Tibial nerve (tissue), 4 donors: Measurements from ENCODE around the gene CEP85L. TPM values are rescaled to one million over a fixed set of nuclear protein-coding genes. Genes with fewer than 3 reads are reported as not detected.

ENCODE experiments used
- DNase-seq, 2 donors: peaks; one replicate each; pipeline ENCODE4 v3.0.0-alpha.2; 2019; ENCODE audit warnings: low spot score in 2 of 2
- H3K27ac ChIP-seq, 4 donors: fragments of 200-600 bp; sonication (generic) in 3 of 4; one replicate each; pipeline ENCODE4 v1.5.1; 2017 to 2019; ENCODE audit warnings: mild to moderate bottlenecking in 1 of 4
- H3K27me3 ChIP-seq, 2 donors: fragments of 200-600 bp; sonication (generic) in 1 of 2; one replicate each; pipeline versions ENCODE4 v1.5.1 to v1.6.0; 2017 to 2019
- H3K36me3 ChIP-seq, 3 donors: fragments of 200-600 bp; sonication (generic); one replicate each; pipeline ENCODE4 v1.5.1; 2018 to 2019
- H3K4me1 ChIP-seq, 4 donors: fragments of 200-600 bp; sonication (generic) in 3 of 4; one replicate each; pipeline ENCODE4 v1.5.1; 2017 to 2019
- H3K4me3 ChIP-seq, 4 donors: fragments of 200-600 bp; sonication (generic) in 3 of 4; one replicate each; pipeline ENCODE4 v1.5.1; 2017 to 2019; ENCODE audit warnings: mild to moderate bottlenecking in 1 of 4, moderate library complexity in 1 of 4
- H3K9me3 ChIP-seq, 4 donors: fragments of 200-600 bp; sonication (generic) in 3 of 4; one replicate each; pipeline ENCODE4 v1.5.1; 2017 to 2019
- EP300 ChIP-seq, 2 donors: sonication (generic); formaldehyde crosslinking; IDR thresholded peaks; one replicate each; pipeline ENCODE4 v1.6.1; 2017; ENCODE audit warnings: antibody characterized with exemption in 2 of 2, mild to moderate bottlenecking in 1 of 2
- POLR2A ChIP-seq, 2 donors: fragments of 450-650 bp; IDR thresholded peaks; one replicate each; pipeline ENCODE4 v1.6.1; 2017; ENCODE audit warnings: antibody characterized with exemption in 2 of 2, mild to moderate bottlenecking in 2 of 2, moderate library complexity in 2 of 2
- WGBS, 2 donors: methylation state at CpG; one replicate each; pipeline ENCODE4 v1.1.5; 2018; 5-methylcytosine and 5-hydroxymethylcytosine counted together
- total RNA-seq, 4 donors: library from RNA; depleted of rRNA; stranded (reverse); fragments of >200 nt; gene quantifications; one replicate each; pipeline ENCODE4 v1.1.0, GENCODE V29; 2016
- TF ChIP-seq, protein P1 (sequence below), 5 experiments: fragments of 200-600 bp in 3 of 5; fragments of 450-650 bp in 2 of 5; sonication (generic) in 3 of 5; IDR thresholded peaks; one replicate each; pipeline ENCODE4 v1.5.1; 2016 to 2019; ENCODE audit warnings: antibody characterized with exemption in 5 of 5, mild to moderate bottlenecking in 3 of 5, moderate library complexity in 2 of 5

The CEP85L gene
- total RNA-seq, 4 donors from 2014 or later: 26.7 to 47.4 (median 37.8) TPM

DNA sequence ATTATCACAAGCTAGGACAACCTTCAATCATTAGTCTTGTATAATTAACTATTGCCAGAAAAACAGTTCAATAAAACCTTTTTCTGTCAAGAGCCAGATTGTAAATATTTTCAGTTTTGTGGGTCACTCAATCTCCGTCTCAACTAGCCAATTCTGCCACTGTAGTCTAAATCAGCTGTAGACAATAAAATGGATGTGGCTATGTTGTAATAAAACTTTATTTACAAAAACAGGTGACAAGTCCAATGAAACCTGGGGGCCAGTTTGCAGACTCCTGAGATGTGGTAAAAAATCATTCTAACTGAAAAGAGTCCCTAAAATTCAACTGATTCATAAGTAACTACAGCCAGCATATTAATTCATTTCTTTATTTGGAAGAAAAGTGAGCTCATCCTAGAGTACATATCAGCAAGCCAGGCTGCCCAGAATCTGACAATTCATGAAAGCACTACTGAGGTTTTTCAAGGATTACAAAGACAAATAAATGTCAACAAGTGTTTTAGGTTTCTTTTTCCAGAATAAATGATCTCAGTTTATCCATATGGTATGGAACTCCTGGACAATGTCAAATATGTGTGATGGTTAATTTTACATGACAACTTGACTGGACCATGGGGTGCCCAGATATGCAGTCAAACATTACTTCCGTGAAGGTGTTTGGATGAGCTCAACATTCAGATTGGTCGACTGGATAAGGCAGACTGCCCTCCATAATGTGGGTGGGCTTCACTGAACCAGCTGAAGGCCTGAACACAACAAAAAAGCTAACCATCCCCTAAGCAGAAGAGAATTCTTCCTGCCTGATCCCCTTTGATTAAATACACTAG, 15.3 kb downstream of the CEP85L start:
- Histone ChIP-seq H3K9me3 (peaks cover 0 to 3% (median 0%) of the 10 kb centered on the region in 4 donors), H3K27me3 (no peaks in the 10 kb centered on the region), H3K4me1 (peaks cover 0 to 48% (median 16%) of the 10 kb centered on the region in 4 donors), H3K36me3 (peaks cover 0 to 8% (median 0%) of the 10 kb centered on the region in 3 donors), H3K27ac (no peak overlapping the region), H3K4me3 (no peak overlapping the region)
- WGBS, 2 donors: 90 to 92% methylated on average over 3 of the region's 3 CpGs
- DNase-seq: no peak
- TF ChIP-seq, protein P1, sequence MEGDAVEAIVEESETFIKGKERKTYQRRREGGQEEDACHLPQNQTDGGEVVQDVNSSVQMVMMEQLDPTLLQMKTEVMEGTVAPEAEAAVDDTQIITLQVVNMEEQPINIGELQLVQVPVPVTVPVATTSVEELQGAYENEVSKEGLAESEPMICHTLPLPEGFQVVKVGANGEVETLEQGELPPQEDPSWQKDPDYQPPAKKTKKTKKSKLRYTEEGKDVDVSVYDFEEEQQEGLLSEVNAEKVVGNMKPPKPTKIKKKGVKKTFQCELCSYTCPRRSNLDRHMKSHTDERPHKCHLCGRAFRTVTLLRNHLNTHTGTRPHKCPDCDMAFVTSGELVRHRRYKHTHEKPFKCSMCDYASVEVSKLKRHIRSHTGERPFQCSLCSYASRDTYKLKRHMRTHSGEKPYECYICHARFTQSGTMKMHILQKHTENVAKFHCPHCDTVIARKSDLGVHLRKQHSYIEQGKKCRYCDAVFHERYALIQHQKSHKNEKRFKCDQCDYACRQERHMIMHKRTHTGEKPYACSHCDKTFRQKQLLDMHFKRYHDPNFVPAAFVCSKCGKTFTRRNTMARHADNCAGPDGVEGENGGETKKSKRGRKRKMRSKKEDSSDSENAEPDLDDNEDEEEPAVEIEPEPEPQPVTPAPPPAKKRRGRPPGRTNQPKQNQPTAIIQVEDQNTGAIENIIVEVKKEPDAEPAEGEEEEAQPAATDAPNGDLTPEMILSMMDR (IDR thresholded peaks at IDR 0.05): no peak
- no peak for TF ChIP-seq POLR2A (IDR thresholded peaks at IDR 0.05)
- TF ChIP-seq EP300 (IDR thresholded peaks at IDR 0.05): no peak

DNA sequence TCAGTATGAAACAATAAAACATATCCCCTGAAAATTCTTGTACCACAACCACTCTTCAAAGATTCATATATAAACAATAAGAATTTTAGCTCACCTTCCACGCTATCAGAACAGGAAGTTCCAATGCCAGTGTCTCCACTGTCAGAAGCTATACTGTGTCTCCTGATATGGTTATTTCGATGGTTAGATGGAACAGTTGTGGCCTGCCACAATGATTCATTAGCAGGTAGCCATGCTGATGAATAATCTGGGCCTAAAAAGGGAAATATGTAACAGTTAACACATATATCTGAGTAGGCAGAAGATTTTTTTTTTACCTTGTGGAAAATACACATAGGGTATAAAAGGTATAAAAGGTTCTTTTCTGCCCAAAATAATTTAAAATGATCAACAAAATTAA, 19.0 kb downstream of the CEP85L start:
- H3K9me3 ChIP-seq: peaks cover 0 to 4% (median 2%) of the 10 kb centered on the region in 4 donors
- WGBS, 2 donors: 85 to 86% methylated on average over 2 of the region's 2 CpGs

DNA sequence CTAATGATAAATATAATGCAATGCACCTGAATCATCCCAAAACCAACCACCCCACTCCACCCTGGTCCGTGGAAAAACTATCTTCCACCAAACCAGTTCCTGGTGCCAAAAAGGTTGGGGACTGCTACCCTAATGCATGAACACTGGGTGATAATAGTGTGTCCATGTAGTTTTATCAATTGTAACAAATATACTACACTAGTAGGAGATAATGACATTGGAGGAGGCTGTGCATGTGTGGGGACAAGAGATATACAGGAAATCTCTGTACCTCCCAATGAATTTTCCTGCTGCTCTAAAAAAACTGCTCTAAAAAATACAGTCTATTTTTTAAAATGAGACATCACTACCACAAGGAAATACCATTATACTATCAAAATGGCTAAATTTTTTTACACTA, 20.5 kb downstream of the CEP85L start:
- Histone ChIP-seq H3K4me3 (no peak overlapping the region), H3K27me3 (no peaks in the 10 kb centered on the region), H3K4me1 (peaks cover 0 to 15% (median 0%) of the 10 kb centered on the region in 4 donors), H3K36me3 (peaks cover 0 to 38% (median 0%) of the 10 kb centered on the region in 3 donors), H3K9me3 (peaks cover 0 to 10% (median 0%) of the 10 kb centered on the region in 4 donors), H3K27ac (no peak overlapping the region)
- TF ChIP-seq POLR2A (IDR thresholded peaks at IDR 0.05) (no peak), EP300 (IDR thresholded peaks at IDR 0.05) (no peak)
- TF ChIP-seq, protein P1 (IDR thresholded peaks at IDR 0.05): no peak
- 100% methylated on average over 1 of the region's 1 CpG for WGBS, 2 donors
- DNase-seq: no peak

More for the DNA sequence above, 19.0 kb downstream of the CEP85L start:
- peaks cover 0 to 15% (median 0%) of the 10 kb centered on the region in 4 donors for H3K4me1 ChIP-seq
- peaks cover 0 to 32% (median 0%) of the 10 kb centered on the region in 3 donors for H3K36me3 ChIP-seq
- DNase-seq: no peak
- H3K27me3 ChIP-seq: no peaks in the 10 kb centered on the region
- H3K27ac ChIP-seq: no peak overlapping the region
- TF ChIP-seq, protein P1 (IDR thresholded peaks at IDR 0.05): no peak
- no peak for TF ChIP-seq POLR2A (IDR thresholded peaks at IDR 0.05)
- no peak for TF ChIP-seq EP300 (IDR thresholded peaks at IDR 0.05)
- no peak overlapping the region for H3K4me3 ChIP-seq

DNA sequence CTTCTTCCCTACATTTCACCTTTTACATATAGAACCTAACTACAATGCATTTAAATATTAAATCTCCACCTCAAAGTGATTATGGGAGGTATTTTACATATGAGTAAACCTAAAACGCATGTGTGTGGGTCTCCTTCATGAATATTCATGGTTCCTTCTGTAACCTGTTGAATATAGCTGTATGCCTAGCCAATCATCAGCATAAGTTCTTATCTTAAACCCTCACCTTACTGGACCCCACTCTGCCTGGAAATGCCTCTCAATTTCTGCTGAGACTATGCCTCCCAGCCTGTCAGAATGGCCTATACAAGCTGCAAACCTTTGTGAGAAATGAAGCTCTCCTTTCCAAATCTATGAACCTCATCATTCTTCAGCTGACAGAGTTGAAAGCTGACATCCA, 21.3 kb downstream of the CEP85L start:
- H3K9me3 ChIP-seq: peaks cover 0 to 14% (median 0%) of the 10 kb centered on the region in 4 donors
- H3K36me3 ChIP-seq: peaks cover 0 to 45% (median 0%) of the 10 kb centered on the region in 3 donors
- TF ChIP-seq EP300 (IDR thresholded peaks at IDR 0.05): no peak
- no peak for TF ChIP-seq POLR2A (IDR thresholded peaks at IDR 0.05)
- TF ChIP-seq, protein P1 (IDR thresholded peaks at IDR 0.05): no peak
- no peak for DNase-seq
- no peaks in the 10 kb centered on the region for H3K27me3 ChIP-seq
- peaks cover 0 to 15% (median 0%) of the 10 kb centered on the region in 4 donors for H3K4me1 ChIP-seq
- H3K4me3 ChIP-seq: no peak overlapping the region
- 41 to 77% methylated on average over 1 of the region's 1 CpG for WGBS, 2 donors
- H3K27ac ChIP-seq: no peak overlapping the region

DNA sequence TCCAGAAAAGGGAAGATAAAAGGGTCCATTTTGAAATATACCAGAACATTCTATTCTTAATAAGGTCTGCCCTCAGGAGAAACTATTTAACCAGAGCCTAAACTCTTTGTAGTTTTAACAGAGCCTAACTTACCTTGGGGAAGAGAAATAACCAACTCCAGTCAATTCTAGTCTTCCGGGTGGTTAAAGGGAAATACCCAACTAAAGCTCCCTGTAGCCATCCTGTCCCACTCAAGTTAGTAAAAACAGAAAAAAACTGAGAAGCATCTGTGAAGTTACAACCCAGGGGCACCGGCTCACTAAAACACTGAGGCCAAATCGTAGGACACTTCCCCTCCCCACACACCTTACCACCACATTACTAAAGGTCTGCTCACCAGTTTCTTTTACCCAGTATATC, 23.7 kb downstream of the CEP85L start:
- Histone ChIP-seq H3K36me3 (peaks cover 0 to 47% (median 0%) of the 10 kb centered on the region in 3 donors), H3K4me1 (peaks cover 0 to 16% (median 2%) of the 10 kb centered on the region in 4 donors), H3K27me3 (no peaks in the 10 kb centered on the region), H3K27ac (no peak overlapping the region), H3K4me3 (no peak overlapping the region), H3K9me3 (peaks cover 0 to 14% (median 0%) of the 10 kb centered on the region in 4 donors)
- DNase-seq: no peak
- TF ChIP-seq EP300 (IDR thresholded peaks at IDR 0.05) (no peak), POLR2A (IDR thresholded peaks at IDR 0.05) (no peak)
- TF ChIP-seq, protein P1 (IDR thresholded peaks at IDR 0.05): no peak
- 92 to 95% methylated on average over 3 of the region's 3 CpGs for WGBS, 2 donors
